ENCODE data around the gene CTNND2. TPM values are rescaled to one million over a fixed set of nuclear protein-coding genes. Genes with fewer than 3 reads are reported as not detected.

Gene CTNND2
- total RNA-seq, 1 donor from 2014 or later, result 18.4 TPM

- Histone ChIP-seq H3K27me3 (ENCODE audit: low read depth) (no peaks in the 10 kb centered on the region), H3K4me1 (no peaks in the 10 kb centered on the region), H3K4me3 (no peak overlapping the region), H3K9me3 (replicated peaks) (peaks cover 17% of the 10 kb centered on the region), H3K27ac (replicated peaks) (no peak overlapping the region), H3K36me3 (no peaks in the 10 kb centered on the region)
- intact Hi-C loops (cut with micrococcal nuclease), result no loop called here
- no peak for TF ChIP-seq CTCF (IDR thresholded peaks at IDR 0.05; ENCODE audit: borderline replicate concordance)
- no peak for DNase-seq
Observed at GRCh38 chr5:11357928-11358327, 546.3 kb downstream of the CTNND2 start.

GRCh38 chr5:11355491-11355890 is 548.8 kb downstream of the CTNND2 start:
- TF ChIP-seq CTCF (IDR thresholded peaks at IDR 0.05; ENCODE audit: borderline replicate concordance), result no peak
- no peak overlapping the region for H3K4me3 ChIP-seq
- H3K9me3 ChIP-seq (replicated peaks), result peaks cover 17% of the 10 kb centered on the region
- no peaks in the 10 kb centered on the region for H3K4me1 ChIP-seq
- H3K27me3 ChIP-seq (ENCODE audit: low read depth), result no peaks in the 10 kb centered on the region
- no peak overlapping the region for H3K27ac ChIP-seq (replicated peaks)
- no peak for DNase-seq
- no peaks in the 10 kb centered on the region for H3K36me3 ChIP-seq
- intact Hi-C loops (cut with micrococcal nuclease), result no loop called here

- intact Hi-C loops (cut with micrococcal nuclease), result no loop called here
- no peak for DNase-seq
Observed at GRCh38 chr5:11346336-11346735, 557.9 kb downstream of the CTNND2 start.

GRCh38 chr5:11335881-11336760 is 568.1 kb downstream of the CTNND2 start:
- Histone ChIP-seq H3K27ac (replicated peaks) (no peak overlapping the region), H3K4me3 (no peak overlapping the region), H3K4me1 (no peaks in the 10 kb centered on the region), H3K9me3 (replicated peaks) (no peaks in the 10 kb centered on the region), H3K36me3 (no peaks in the 10 kb centered on the region), H3K27me3 (ENCODE audit: low read depth) (no peaks in the 10 kb centered on the region)
- DNase-seq, result no peak
- intact Hi-C loops (cut with micrococcal nuclease), result no loop called here
- TF ChIP-seq CTCF (IDR thresholded peaks at IDR 0.05; ENCODE audit: borderline replicate concordance), result no peak

More at GRCh38 chr5:11346336-11346735, 557.9 kb downstream of the CTNND2 start:
- Histone ChIP-seq H3K27ac (replicated peaks) (no peak overlapping the region), H3K27me3 (ENCODE audit: low read depth) (no peaks in the 10 kb centered on the region), H3K4me3 (no peak overlapping the region), H3K9me3 (replicated peaks) (no peaks in the 10 kb centered on the region), H3K4me1 (no peaks in the 10 kb centered on the region), H3K36me3 (no peaks in the 10 kb centered on the region)
- TF ChIP-seq CTCF (IDR thresholded peaks at IDR 0.05; ENCODE audit: borderline replicate concordance), result no peak

GRCh38 chr5:11334404-11334803 is 569.8 kb downstream of the CTNND2 start:
- Histone ChIP-seq H3K27me3 (ENCODE audit: low read depth) (no peaks in the 10 kb centered on the region), H3K36me3 (no peaks in the 10 kb centered on the region), H3K4me1 (no peaks in the 10 kb centered on the region), H3K9me3 (replicated peaks) (no peaks in the 10 kb centered on the region), H3K27ac (replicated peaks) (no peak overlapping the region), H3K4me3 (no peak overlapping the region)
- no peak for TF ChIP-seq CTCF (IDR thresholded peaks at IDR 0.05; ENCODE audit: borderline replicate concordance)
- no peak for DNase-seq
- intact Hi-C loops (cut with micrococcal nuclease), result no loop called here
